Activated naive CD4-positive, alpha-beta T cell treated with anti-CD3 and anti-CD28 coated beads for 36 hours (primary cell): ENCODE data around the gene ZNF791. TPM values are rescaled to one million over a fixed set of nuclear protein-coding genes. Genes with fewer than 3 reads are reported as not detected.
"Not testable (repeated sequence)": the region's sequence is repeated elsewhere in the genome, so short reads cannot be mapped to it uniquely, and the experiment has no call there.

Source experiments
- CTCF ChIA-PET: fragments of 350-600 bp; sonication (Branson Sonifier 250); formaldehyde crosslinking; loops from one replicate; lab custom pipeline; 2021; ENCODE audit warnings: antibody characterized with exemption; lab: Charles Lee
- DNase-seq: peaks from one replicate; pipeline ENCODE4 v3.0.0-alpha.2; 2020
- H3K27ac Mint-ChIP-seq: one replicate; pipeline ENCODE4 v1.8.0; 2021; ENCODE audit warnings: mild to moderate bottlenecking, mixed read lengths
- H3K27me3 Mint-ChIP-seq: one replicate; pipeline ENCODE4 v1.8.0; 2021; ENCODE audit warnings: low read depth, mixed read lengths
- H3K36me3 Mint-ChIP-seq: one replicate; pipeline ENCODE4 v1.8.0; 2021; ENCODE audit warnings: low read depth, mixed read lengths
- H3K4me1 Mint-ChIP-seq: one replicate; pipeline ENCODE4 v1.8.0; 2021; ENCODE audit warnings: low read depth, mixed read lengths
- H3K4me3 Mint-ChIP-seq: one replicate; pipeline ENCODE4 v1.8.0; 2021; ENCODE audit warnings: mild to moderate bottlenecking, moderate library complexity, mixed read lengths
- H3K9me3 Mint-ChIP-seq: one replicate; pipeline ENCODE4 v1.8.0; 2021; ENCODE audit warnings: mixed read lengths
- intact Hi-C: fragments of 100-400 bp; cut with micrococcal nuclease; formaldehyde crosslinking; loops from one replicate; pipeline ENCODE4 v1.15.1; 2023
- total RNA-seq, 2 experiments: library from RNA; stranded (reverse); gene quantifications; one replicate each; pipeline ENCODE4 v1.2.3, GENCODE V29; 2021

Gene ZNF791
- total RNA-seq, 2 experiments from 2014 or later: 11.2 to 11.9 TPM

DNA sequence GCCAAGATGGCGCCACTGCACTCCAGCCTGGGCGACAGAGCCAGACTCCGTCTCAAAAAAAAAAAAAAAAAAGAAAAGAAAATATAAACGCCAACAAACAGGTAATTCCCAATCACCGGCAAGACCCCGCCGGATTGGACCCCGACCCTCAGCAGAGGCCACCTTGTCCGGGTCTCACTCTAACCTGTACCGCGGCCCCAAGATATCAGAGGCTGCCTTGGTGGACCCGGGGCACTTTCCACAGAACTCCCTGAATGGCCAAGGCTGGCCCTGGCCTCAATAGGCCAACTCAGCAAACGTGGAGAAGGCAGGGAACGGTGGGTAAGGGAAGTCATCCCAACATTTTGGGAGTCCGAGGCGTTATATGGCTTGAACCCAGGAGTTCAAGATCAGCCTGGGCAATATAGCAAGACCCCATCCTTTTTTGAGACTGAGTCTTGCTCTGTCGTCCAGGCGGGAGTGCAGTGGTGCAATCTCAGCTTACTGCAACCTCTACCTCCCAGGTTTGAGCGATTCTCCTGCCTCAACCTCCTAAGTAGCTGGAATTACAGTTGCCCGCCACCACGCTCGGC is 28.0 kb downstream of the ZNF791 start:
- Mint-ChIP-seq H3K27me3 (no peaks in the 10 kb centered on the region), H3K4me1 (peaks cover 28% of the 10 kb centered on the region)
- intact Hi-C loops: no loop called here

DNA sequence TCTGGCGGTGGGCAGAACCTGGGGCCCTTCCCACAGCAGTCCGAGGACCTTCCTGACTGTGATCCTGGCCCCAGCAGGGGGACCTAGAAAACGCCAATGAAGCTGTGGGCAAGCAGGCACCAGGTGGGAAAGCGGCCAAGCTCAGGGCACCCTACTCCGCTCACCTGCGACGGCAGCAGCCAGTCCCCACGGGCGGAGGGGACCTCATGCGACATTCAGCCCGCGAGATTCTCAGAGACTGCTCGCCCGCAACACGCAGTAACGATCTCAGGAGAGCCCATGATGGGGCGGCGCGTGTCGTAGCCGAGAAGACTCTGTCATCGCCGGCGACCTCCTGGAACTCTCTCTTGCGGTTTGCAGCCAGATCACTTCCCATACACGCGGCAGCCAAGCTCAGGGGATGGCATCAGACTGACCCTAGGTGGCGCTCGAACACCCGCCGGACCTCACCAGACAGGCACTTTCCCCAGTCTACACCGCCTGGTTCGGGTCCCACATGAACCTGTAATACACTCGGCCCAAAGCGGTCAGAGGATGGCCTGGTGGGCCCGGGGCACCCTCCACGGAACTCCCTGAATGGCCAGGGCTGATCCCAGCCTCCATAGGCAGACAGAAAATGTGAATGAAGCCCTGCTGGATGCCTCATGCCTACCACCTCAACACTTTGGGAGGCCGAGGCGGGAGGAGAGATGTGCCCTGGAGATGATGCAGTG is 29.3 kb downstream of the ZNF791 start:
- H3K9me3 Mint-ChIP-seq: no peaks in the 10 kb centered on the region
- H3K27ac Mint-ChIP-seq: peak overlapping the region; percentile 54
- H3K4me1 Mint-ChIP-seq: peaks cover 24% of the 10 kb centered on the region
- H3K4me3 Mint-ChIP-seq: peak overlapping the region; percentile 68
- intact Hi-C loops: loop anchor here (1.0 kb wide), 3 partner anchors 26 to 76 kb away; partner anchors contain the start of genes MAN2B1 and WDR83
- H3K36me3 Mint-ChIP-seq: peaks cover 6% of the 10 kb centered on the region
- CTCF ChIA-PET: interaction anchor here (0.6 to 1.5 kb wide), 13 partner anchors 9 to 270 kb away, joined by 3 to 6 read pairs (median 3); partner anchors contain the start of gene TNPO2
- DNase-seq: peak; percentile 94
- H3K27me3 Mint-ChIP-seq: no peaks in the 10 kb centered on the region

More for the DNA sequence above, 28.0 kb downstream of the ZNF791 start:
- Mint-ChIP-seq H3K36me3 (peaks cover 5% of the 10 kb centered on the region), H3K4me3 (no peak overlapping the region), H3K27ac (no peak overlapping the region), H3K9me3 (no peaks in the 10 kb centered on the region)
- CTCF ChIA-PET: interaction anchor here (0.9 to 1.5 kb wide), 2 partner anchors 8 to 23 kb away, joined by 3 to 4 read pairs; no protein-coding TSS in a partner anchor
- no peak for DNase-seq

DNA sequence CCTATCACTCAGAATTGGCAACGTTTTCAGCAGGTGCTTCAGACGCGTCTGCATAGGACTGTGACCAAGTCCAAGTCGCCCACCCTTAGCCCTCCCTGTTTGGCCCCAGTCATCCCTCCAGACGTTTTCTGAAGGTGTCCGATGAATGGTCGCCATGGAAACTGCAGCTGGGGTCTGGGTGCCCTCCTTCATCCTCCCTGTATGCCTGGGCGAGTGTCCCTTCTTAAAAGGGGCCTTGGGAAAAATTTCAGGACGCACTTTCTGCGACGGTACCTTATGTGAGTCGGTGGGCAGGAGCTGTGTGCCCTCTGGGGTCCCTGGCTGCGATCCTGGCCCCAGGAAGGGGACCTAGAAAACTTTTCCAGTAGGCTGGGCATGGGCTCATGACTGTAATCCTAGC is 30.7 kb downstream of the ZNF791 start:
- Mint-ChIP-seq H3K4me3 (no peak overlapping the region), H3K27me3 (no peaks in the 10 kb centered on the region), H3K9me3 (no peaks in the 10 kb centered on the region), H3K4me1 (peaks cover 18% of the 10 kb centered on the region), H3K36me3 (peaks cover 6% of the 10 kb centered on the region), H3K27ac (no peak overlapping the region)
- no peak for DNase-seq
- intact Hi-C loops: no loop called here
- CTCF ChIA-PET: no interaction called here

DNA sequence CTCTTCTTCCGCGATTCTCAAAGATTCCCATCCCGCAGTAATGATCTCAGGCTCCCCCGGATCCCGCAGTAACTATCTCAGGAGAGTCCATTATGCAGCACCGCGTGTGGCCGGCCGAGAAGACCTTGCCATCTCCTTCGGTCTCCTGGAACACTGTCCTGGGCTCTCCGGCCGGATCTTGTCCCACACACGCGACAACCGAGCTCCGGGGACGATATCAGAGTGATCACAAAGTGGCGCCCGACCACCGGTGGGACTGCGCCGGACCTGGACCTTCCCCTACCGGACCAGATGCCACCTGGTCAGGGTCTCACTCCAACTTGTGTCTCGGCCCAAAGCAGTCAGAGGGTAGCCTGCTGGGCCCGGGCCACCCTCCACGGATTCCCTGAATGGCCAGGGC is 31.8 kb downstream of the ZNF791 start:
- no peaks in the 10 kb centered on the region for H3K27me3 Mint-ChIP-seq
- intact Hi-C loops: no loop called here
- no peak overlapping the region for H3K27ac Mint-ChIP-seq
- H3K9me3 Mint-ChIP-seq: no peaks in the 10 kb centered on the region
- no peak overlapping the region for H3K4me3 Mint-ChIP-seq
- no peak for DNase-seq
- peaks cover 12% of the 10 kb centered on the region for H3K36me3 Mint-ChIP-seq
- H3K4me1 Mint-ChIP-seq: peaks cover 13% of the 10 kb centered on the region
- CTCF ChIA-PET: no interaction called here

DNA sequence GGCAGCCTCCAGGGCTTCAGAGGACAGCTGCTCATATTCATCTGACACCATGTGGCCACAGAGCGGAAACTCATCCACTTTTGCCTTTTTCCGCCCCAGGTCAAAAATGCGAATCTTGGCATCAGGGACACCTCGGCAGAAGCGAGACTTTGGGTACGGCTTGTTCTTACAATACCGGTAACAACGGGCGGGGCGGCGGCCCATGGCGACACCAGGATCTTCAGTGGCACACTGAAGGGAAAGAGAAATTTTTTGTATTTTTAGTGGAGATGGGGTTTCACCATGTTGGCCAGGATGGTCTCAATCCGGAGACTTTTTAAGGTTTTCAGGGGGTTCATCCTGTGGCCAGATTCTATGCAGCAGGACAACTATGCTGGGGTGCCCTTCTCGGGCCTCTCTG is 33.0 kb downstream of the ZNF791 start:
- peaks cover 13% of the 10 kb centered on the region for H3K4me1 Mint-ChIP-seq
- peaks cover 18% of the 10 kb centered on the region for H3K36me3 Mint-ChIP-seq
- CTCF ChIA-PET, DNase-seq, intact Hi-C loops, H3K27me3 Mint-ChIP-seq, H3K27ac Mint-ChIP-seq, H3K4me3 Mint-ChIP-seq, H3K9me3 Mint-ChIP-seq: not testable (repeated sequence)

DNA sequence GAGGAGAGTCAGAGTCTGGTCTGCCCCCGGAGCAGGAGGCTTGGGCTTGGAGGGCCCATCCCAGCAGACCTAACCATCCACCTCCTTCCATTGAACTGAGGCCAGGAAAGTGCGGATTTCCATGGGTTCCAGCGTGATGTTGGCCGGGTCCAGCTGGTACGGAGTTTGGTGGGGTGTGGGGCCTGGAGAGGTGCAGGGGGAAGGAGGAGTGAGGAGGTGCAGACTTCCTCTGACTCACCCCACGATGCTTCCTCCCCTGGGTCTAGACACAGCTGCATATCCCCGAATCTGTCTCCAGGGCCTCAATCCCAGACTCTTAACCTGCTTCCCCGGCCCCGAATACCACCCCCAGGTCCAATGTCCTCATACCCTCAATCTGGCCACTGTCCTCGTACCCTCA is 35.8 kb downstream of the ZNF791 start:
- no peaks in the 10 kb centered on the region for H3K9me3 Mint-ChIP-seq
- H3K36me3 Mint-ChIP-seq: peaks cover 32% of the 10 kb centered on the region
- H3K27me3 Mint-ChIP-seq: no peaks in the 10 kb centered on the region
- H3K4me1 Mint-ChIP-seq: no peaks in the 10 kb centered on the region
- CTCF ChIA-PET: no interaction called here
- H3K27ac Mint-ChIP-seq: no peak overlapping the region
- no peak for DNase-seq
- no peak overlapping the region for H3K4me3 Mint-ChIP-seq
- intact Hi-C loops: no loop called here

DNA sequence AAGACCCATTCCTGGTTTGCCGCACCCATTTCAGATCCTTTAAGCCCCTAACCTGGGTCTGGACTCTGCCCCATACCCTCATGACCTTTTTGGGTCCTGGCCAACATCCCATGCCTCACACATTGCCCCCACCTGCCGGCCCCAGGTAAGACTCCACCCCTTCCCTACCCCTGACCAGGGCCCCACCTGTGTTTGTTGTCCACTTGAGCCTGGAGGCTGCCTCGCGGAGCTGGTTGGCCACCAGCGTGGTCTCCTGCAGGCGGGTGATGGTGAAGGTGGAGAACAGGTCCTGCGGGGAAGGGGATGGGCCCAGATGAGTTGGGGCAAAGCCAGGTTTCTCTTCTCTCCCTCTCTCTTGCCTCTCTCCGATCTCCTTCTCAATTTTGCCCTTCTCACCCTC is 36.3 kb downstream of the ZNF791 start:
- Mint-ChIP-seq H3K27me3 (no peaks in the 10 kb centered on the region), H3K4me3 (no peak overlapping the region), H3K4me1 (no peaks in the 10 kb centered on the region), H3K9me3 (no peaks in the 10 kb centered on the region), H3K27ac (no peak overlapping the region), H3K36me3 (peaks cover 32% of the 10 kb centered on the region)
- CTCF ChIA-PET: no interaction called here
- no peak for DNase-seq
- intact Hi-C loops: no loop called here

DNA sequence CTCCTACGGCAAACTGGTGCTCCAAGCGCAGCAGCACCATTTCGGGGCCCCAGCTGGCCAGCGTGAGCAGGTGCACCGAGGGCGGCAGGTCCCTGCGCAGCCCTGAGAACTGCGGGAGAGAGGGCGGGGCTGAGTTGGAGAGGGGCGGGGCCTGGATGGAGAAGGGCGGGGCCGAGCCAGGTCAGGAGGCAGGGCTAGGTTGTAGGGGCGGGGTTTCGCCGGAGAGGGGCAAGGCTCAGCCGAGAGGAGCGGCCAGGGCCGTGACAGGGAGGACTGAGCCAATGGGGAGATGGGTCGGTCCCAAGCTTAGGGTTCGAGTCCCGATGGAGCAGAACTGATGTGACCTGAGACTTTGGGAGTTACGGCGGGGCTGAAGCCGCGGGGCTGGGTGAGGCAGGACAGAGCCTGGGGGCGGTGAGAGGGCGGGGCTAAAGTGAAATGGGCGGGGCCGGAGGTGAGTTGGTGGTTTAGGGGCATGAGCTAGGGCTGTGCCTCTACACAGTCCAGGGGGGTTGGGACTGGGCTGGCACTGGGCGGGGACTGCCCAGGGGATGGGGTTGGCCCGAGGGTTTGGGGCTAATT is 36.9 kb downstream of the ZNF791 start:
- Mint-ChIP-seq H3K36me3 (peaks cover 32% of the 10 kb centered on the region), H3K4me1 (no peaks in the 10 kb centered on the region), H3K4me3 (no peak overlapping the region), H3K27me3 (no peaks in the 10 kb centered on the region), H3K27ac (no peak overlapping the region), H3K9me3 (no peaks in the 10 kb centered on the region)
- CTCF ChIA-PET: no interaction called here
- peak; percentile 45 for DNase-seq
- intact Hi-C loops: no loop called here

DNA sequence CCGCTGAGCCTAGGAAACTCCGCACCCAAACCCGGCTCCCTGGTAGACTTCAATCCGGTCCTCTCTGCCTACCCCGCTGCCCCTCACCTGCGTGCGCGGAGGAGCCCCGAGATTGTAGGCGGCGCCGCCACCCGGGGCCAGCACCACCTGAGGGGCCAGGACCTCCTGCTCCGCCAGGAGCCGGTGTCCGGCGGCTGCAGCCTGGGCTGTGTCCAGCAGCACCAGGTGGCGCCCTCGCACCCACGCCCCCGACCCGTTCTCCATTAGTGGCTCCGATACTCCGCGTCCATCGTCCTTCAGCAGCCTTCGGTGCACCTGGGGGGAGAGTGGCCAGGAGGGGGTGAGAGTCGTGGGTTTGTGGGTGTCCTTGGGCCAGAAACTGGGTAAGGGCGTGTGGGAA is 37.4 kb downstream of the ZNF791 start:
- no peaks in the 10 kb centered on the region for H3K4me1 Mint-ChIP-seq
- H3K27ac Mint-ChIP-seq: no peak overlapping the region

DNA sequence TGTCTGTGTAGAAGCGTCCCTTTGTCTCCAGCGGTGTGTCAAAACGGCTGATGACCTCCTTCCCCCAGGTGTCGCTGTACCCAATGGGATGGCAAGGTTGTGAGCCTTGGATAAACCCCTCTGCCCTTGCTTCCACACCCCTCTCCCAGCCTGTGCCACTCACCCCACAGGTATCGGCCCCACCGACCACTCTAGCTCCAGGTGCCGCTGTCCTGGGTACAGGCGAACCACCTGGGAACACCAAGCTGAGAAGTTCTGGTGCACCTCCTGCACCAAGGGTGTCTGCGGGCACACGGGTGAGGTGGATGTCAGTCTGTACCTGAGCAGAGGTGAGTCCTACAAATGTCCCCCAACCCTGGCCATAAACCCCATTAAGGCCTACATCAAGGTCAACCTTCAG is 39.2 kb downstream of the ZNF791 start:
- no peak overlapping the region for H3K27ac Mint-ChIP-seq
- H3K27me3 Mint-ChIP-seq: no peaks in the 10 kb centered on the region
- H3K4me3 Mint-ChIP-seq: no peak overlapping the region
- DNase-seq: no peak
- peaks cover 31% of the 10 kb centered on the region for H3K36me3 Mint-ChIP-seq
- intact Hi-C loops: no loop called here
- H3K9me3 Mint-ChIP-seq: no peaks in the 10 kb centered on the region
- CTCF ChIA-PET: no interaction called here
- H3K4me1 Mint-ChIP-seq: no peaks in the 10 kb centered on the region

More for the DNA sequence above, 37.4 kb downstream of the ZNF791 start:
- intact Hi-C loops: no loop called here
- Mint-ChIP-seq H3K4me3 (no peak overlapping the region), H3K36me3 (peaks cover 31% of the 10 kb centered on the region), H3K9me3 (no peaks in the 10 kb centered on the region), H3K27me3 (no peaks in the 10 kb centered on the region)
- CTCF ChIA-PET: interaction anchor here (0.7 to 1.3 kb wide), 2 partner anchors 8 to 18 kb away, joined by 3 read pairs; no protein-coding TSS in a partner anchor
- DNase-seq: no peak

DNA sequence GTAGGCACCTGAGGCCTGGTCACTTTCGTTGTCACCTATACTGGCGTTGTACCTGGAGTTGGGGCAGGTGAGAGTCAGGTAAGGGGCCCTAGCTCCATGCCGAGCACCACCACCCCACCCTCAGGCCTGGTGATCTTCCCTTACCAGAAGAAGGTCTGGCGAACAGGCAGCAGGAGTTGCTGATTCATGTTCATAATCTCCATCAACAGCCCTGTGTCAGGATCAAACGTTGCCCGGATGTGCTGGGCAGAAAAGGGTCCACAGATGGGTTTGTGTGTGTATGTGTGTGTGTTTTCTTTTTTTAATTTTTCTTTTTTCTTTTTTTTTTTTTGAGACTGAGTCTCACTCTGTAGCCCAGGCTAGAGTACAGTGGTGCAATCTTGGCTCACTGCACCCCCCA is 41.5 kb downstream of the ZNF791 start:
- Mint-ChIP-seq H3K36me3 (peaks cover 47% of the 10 kb centered on the region), H3K27me3 (no peaks in the 10 kb centered on the region), H3K4me1 (no peaks in the 10 kb centered on the region), H3K9me3 (no peaks in the 10 kb centered on the region), H3K27ac (no peak overlapping the region), H3K4me3 (no peak overlapping the region)
- no peak for DNase-seq
- CTCF ChIA-PET: no interaction called here
- intact Hi-C loops: no loop called here

DNA sequence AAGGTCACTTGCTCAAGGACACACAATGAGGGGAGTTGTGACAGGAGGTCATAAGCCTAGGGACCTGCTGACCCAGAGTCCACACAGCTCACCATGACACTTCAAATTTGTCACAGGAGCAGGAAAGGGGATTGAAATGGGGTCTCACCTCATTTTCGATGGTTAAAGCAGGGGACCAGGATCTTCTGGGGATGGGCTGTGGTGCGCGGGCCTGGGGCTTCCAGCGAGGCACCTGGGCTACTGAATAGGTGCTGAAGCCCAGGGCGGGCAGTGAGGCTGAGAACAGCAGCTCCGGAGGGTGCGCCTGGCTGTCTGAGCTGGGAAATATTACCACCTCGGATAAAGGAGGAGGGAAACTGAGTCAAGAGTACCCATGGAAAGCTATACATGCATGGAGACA is 44.8 kb downstream of the ZNF791 start:
- no peaks in the 10 kb centered on the region for H3K4me1 Mint-ChIP-seq
- peaks cover 47% of the 10 kb centered on the region for H3K36me3 Mint-ChIP-seq
- H3K4me3 Mint-ChIP-seq: no peak overlapping the region
- no peaks in the 10 kb centered on the region for H3K9me3 Mint-ChIP-seq
- intact Hi-C loops: no loop called here
- H3K27ac Mint-ChIP-seq: no peak overlapping the region
- no peaks in the 10 kb centered on the region for H3K27me3 Mint-ChIP-seq
- CTCF ChIA-PET: interaction anchor here (1.3 kb wide), 1 partner anchor 21 kb away, joined by 3 read pairs; no protein-coding TSS in a partner anchor
- DNase-seq: no peak
